ENCODE measurements around the gene DOK4.

DNA sequence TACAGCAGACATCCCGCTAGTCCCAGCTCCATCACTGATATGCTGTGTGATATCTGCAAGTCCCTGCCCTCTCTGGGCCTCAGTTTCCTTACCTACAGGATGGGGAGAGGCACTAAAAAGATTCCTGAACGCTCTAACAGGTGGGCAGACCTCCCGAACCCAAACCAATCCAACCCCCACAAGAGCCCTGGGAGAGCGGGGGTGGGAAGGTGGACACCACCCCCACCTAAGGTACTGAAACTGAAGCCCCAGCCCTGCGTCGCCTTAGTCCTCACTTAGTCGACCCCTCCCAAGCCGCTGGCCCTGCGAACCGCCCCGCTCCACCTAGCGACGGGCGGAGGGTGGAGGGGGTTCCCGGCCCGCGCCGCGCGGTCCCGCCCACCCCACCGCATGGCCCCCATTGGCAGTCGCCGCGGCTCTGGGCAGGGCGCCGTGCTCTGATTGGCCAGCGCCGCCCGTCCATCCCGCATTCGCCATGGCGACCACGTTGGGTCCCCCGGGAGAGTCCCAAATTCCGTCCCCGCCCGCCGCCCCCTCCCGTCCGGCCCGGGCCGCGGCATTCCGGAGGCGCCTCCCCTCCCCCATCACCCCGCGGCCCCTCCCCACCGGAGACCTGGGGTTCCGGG, 49.5 kb upstream of the DOK4 start:
- TF ChIP-seq EZH2 (IDR thresholded peaks at IDR 0.05; ENCODE audit: borderline replicate concordance, low read length) = no peak
- TF ChIP-seq, protein P1, sequence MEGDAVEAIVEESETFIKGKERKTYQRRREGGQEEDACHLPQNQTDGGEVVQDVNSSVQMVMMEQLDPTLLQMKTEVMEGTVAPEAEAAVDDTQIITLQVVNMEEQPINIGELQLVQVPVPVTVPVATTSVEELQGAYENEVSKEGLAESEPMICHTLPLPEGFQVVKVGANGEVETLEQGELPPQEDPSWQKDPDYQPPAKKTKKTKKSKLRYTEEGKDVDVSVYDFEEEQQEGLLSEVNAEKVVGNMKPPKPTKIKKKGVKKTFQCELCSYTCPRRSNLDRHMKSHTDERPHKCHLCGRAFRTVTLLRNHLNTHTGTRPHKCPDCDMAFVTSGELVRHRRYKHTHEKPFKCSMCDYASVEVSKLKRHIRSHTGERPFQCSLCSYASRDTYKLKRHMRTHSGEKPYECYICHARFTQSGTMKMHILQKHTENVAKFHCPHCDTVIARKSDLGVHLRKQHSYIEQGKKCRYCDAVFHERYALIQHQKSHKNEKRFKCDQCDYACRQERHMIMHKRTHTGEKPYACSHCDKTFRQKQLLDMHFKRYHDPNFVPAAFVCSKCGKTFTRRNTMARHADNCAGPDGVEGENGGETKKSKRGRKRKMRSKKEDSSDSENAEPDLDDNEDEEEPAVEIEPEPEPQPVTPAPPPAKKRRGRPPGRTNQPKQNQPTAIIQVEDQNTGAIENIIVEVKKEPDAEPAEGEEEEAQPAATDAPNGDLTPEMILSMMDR (conservative IDR thresholded peaks at IDR 0.05 in 1 of 2, IDR thresholded peaks at IDR 0.05 in 1 of 2; ENCODE audit: extremely low read depth in 1 of 2, insufficient read depth in 1 of 2, low read depth in 1 of 2, low read length in 2 of 2) = peak in 1 of 2 donors; percentile 32

Measured in mammary epithelial cell (primary cell).